ENCODE measurements around the gene VSX1. TPM values are rescaled to one million over a fixed set of nuclear protein-coding genes. Genes with fewer than 3 reads are reported as not detected.

VSX1 gene
- polyA plus RNA-seq, 1 of the 3 experiments (the other 2 are of a cell fraction), result not detected

GRCh38 chr20:25054096-25054820, 27.7 kb downstream of the VSX1 start:
- H2AFZ ChIP-seq (ENCODE audit: low read depth), result no peak overlapping the region
- no peaks in the 10 kb centered on the region for H3K36me3 ChIP-seq (replicated peaks in 1 of 2; ENCODE audit: control insufficient read depth in 1 of 2, insufficient read depth in 2 of 2, low read length in 1 of 2)
- H3K79me2 ChIP-seq (ENCODE audit: insufficient read depth), result no peaks in the 10 kb centered on the region
- DNase-seq, result no peak
- no peaks in the 10 kb centered on the region for H3K9me3 ChIP-seq
- H3K4me3 ChIP-seq (ENCODE audit: low read depth in 2 of 2, low read length in 1 of 2), result no peak overlapping the region
- no peaks in the 10 kb centered on the region for H3F3A ChIP-seq (replicated peaks; ENCODE audit: insufficient read depth)
- H3K9ac ChIP-seq, result no peak overlapping the region
- H3K4me1 ChIP-seq (ENCODE audit: control insufficient read depth in 1 of 2, insufficient read depth in 2 of 2, low read depth in 1 of 2, low read length in 1 of 2), result peaks cover 0 to 15% of the 10 kb centered on the region in 2 experiments; a peak in 1 of 4 replicates
- CTCF ChIA-PET, result interaction anchor here (1.5 to 2.1 kb wide), 2 partner anchors 12 to 20 kb away, joined by 3 to 8 read pairs; no protein-coding TSS in a partner anchor
- no peak for TF ChIP-seq EZH2phosphoT487 (IDR thresholded peaks at IDR 0.05; ENCODE audit: borderline replicate concordance, low read depth)
- TF ChIP-seq POLR2AphosphoS5 (IDR thresholded peaks at IDR 0.05; ENCODE audit: low read depth, low read length), result no peak
- POLR2A ChIA-PET, result no interaction called here
- no peaks in the 10 kb centered on the region for H4K20me1 ChIP-seq (ENCODE audit: insufficient read depth)
- no peak overlapping the region for H3K4me2 ChIP-seq
- peaks cover 8% of the 10 kb centered on the region for H3K27me3 ChIP-seq (ENCODE audit: insufficient read depth)
- 58% methylated on average over 3 of the region's 3 CpGs for WGBS (ENCODE audit: low lambda C conversion rate)
- no peaks in the 10 kb centered on the region for H3K9me2 ChIP-seq
- H3K27ac ChIP-seq (ENCODE audit: low read depth in 2 of 2, low read length in 1 of 2), result no peak overlapping the region

- H3K9me2 ChIP-seq, result no peaks in the 10 kb centered on the region
- H3K9ac ChIP-seq, result no peak overlapping the region
- H3K4me1 ChIP-seq (ENCODE audit: control insufficient read depth in 1 of 2, insufficient read depth in 2 of 2, low read depth in 1 of 2, low read length in 1 of 2), result peaks cover 0 to 13% of the 10 kb centered on the region in 2 experiments; a peak in 1 of 4 replicates
- H3K4me3 ChIP-seq (ENCODE audit: low read depth in 2 of 2, low read length in 1 of 2), result no peak overlapping the region
- no peaks in the 10 kb centered on the region for H3K36me3 ChIP-seq (replicated peaks in 1 of 2; ENCODE audit: control insufficient read depth in 1 of 2, insufficient read depth in 2 of 2, low read length in 1 of 2)
- WGBS (ENCODE audit: low lambda C conversion rate), result 67% methylated on average over 11 of the region's 11 CpGs
- CTCF ChIA-PET, result interaction anchor here (2.1 kb wide), 1 partner anchor 13 kb away, joined by 8 read pairs; no protein-coding TSS in a partner anchor
- H3K9me3 ChIP-seq, result no peaks in the 10 kb centered on the region
- no peak overlapping the region for H3K4me2 ChIP-seq
- H2AFZ ChIP-seq (ENCODE audit: low read depth), result no peak overlapping the region
- no peak overlapping the region for H3K27ac ChIP-seq (ENCODE audit: low read depth in 2 of 2, low read length in 1 of 2)
- DNase-seq, result no peak
- POLR2A ChIA-PET, result no interaction called here
- H4K20me1 ChIP-seq (ENCODE audit: insufficient read depth), result no peaks in the 10 kb centered on the region
- H3F3A ChIP-seq (replicated peaks; ENCODE audit: insufficient read depth), result no peaks in the 10 kb centered on the region
- peaks cover 11% of the 10 kb centered on the region for H3K27me3 ChIP-seq (ENCODE audit: insufficient read depth)
- no peaks in the 10 kb centered on the region for H3K79me2 ChIP-seq (ENCODE audit: insufficient read depth)
- TF ChIP-seq RFX5 (IDR thresholded peaks at IDR 0.05; ENCODE audit: low read length) (no peak), REST (IDR thresholded peaks at IDR 0.05; ENCODE audit: low read depth, low read length) (no peak), ZBTB33 (IDR thresholded peaks at IDR 0.05; ENCODE audit: borderline replicate concordance, low read depth) (no peak), EP300 (IDR thresholded peaks at IDR 0.05; ENCODE audit: borderline replicate concordance in 1 of 2, low read depth in 1 of 2, low read length in 1 of 2) (no peak), TCF12 (IDR thresholded peaks at IDR 0.05) (no peak), SIN3A (IDR thresholded peaks at IDR 0.05; ENCODE audit: borderline replicate concordance, low read depth, low read length) (no peak), JUND (IDR thresholded peaks at IDR 0.05) (no peak), FOXJ3 (CRISPR knock-in tag; IDR thresholded peaks at IDR 0.05) (no peak), YY1 (IDR thresholded peaks at IDR 0.05; ENCODE audit: low read depth) (no peak), EZH2phosphoT487 (IDR thresholded peaks at IDR 0.05; ENCODE audit: borderline replicate concordance, low read depth) (no peak), TEAD4 (IDR thresholded peaks at IDR 0.05; ENCODE audit: borderline replicate concordance, insufficient read depth) (no peak), RCOR1 (IDR thresholded peaks at IDR 0.05; ENCODE audit: low read length) (no peak), ELF1 (IDR thresholded peaks at IDR 0.05) (no peak), RAD21 (IDR thresholded peaks at IDR 0.05; ENCODE audit: low read length) (no peak), FOXM1 (IDR thresholded peaks at IDR 0.05; ENCODE audit: low read depth) (no peak), NFIC (IDR thresholded peaks at IDR 0.05; ENCODE audit: borderline replicate concordance) (no peak), PBX3 (IDR thresholded peaks at IDR 0.05) (no peak), CHD2 (IDR thresholded peaks at IDR 0.05; ENCODE audit: low read length, partially characterized antibody) (no peak), NRF1 (IDR thresholded peaks at IDR 0.05; ENCODE audit: low read depth, low read length) (no peak)
Measured at GRCh38 chr20:25053255-25054031, 28.5 kb downstream of the VSX1 start.

Data from SK-N-SH (cell line).